RPMI8226 (cell line): ENCODE data around the gene NEU2.

Experiments used
- DNase-seq: peaks from one replicate; pipeline ENCODE4 v3.0.0-alpha.2; 2015

NEU2 gene

GRCh38 chr2:233079953-233080835 lies 47.7 kb downstream of the NEU2 start:
- no peak for DNase-seq

GRCh38 chr2:233080836-233081229 lies 48.4 kb downstream of the NEU2 start:
- DNase-seq, result no peak

GRCh38 chr2:233081232-233081730 lies 48.8 kb downstream of the NEU2 start:
- no peak for DNase-seq

- no peak for DNase-seq
These were observed 49.3 kb downstream of the NEU2 start for GRCh38 chr2:233081731-233082221.

GRCh38 chr2:233082222-233082930 lies 49.9 kb downstream of the NEU2 start:
- no peak for DNase-seq

GRCh38 chr2:233082931-233083755 lies 50.7 kb downstream of the NEU2 start:
- no peak for DNase-seq

- DNase-seq, result no peak
These were observed 51.3 kb downstream of the NEU2 start for GRCh38 chr2:233083782-233084181.

GRCh38 chr2:233084488-233084887 lies 52.0 kb downstream of the NEU2 start:
- no peak for DNase-seq
